HG02571 (cell line): ENCODE results near the gene ITPK1.
A peak's percentile ranks its signal among the peaks of the same experiment; 100 is the strongest.

ENCODE experiments used
- ATAC-seq: cut with Tn5 transposase; IDR thresholded peaks from one replicate; pipeline ENCODE4 v1.9.1; 2021; ENCODE audit warnings: mild to moderate bottlenecking, moderate library complexity; ENCODE audit not compliant: unreplicated experiment

The ITPK1 gene

GRCh38 chr14:92959189-92959531, 156.6 kb downstream of the ITPK1 start:
- no peak for ATAC-seq

- no peak for ATAC-seq
These were observed 157.1 kb downstream of the ITPK1 start for GRCh38 chr14:92958373-92959188.

- no peak for ATAC-seq
These were observed 158.8 kb downstream of the ITPK1 start for GRCh38 chr14:92956961-92957360.

- ATAC-seq: no peak
These were observed 160.3 kb downstream of the ITPK1 start for GRCh38 chr14:92955381-92955780.

GRCh38 chr14:92954933-92955332, 160.8 kb downstream of the ITPK1 start:
- no peak for ATAC-seq

- no peak for ATAC-seq
These were observed 162.2 kb downstream of the ITPK1 start for GRCh38 chr14:92953526-92953925.

- ATAC-seq: no peak
These were observed 163.0 kb downstream of the ITPK1 start for GRCh38 chr14:92952481-92953298.

GRCh38 chr14:92951912-92952471, 163.7 kb downstream of the ITPK1 start:
- peak; percentile 75 for ATAC-seq

- no peak for ATAC-seq
These were observed 164.5 kb downstream of the ITPK1 start for GRCh38 chr14:92951261-92951660.

- no peak for ATAC-seq
These were observed 165.0 kb downstream of the ITPK1 start for GRCh38 chr14:92950773-92951172.

- ATAC-seq: no peak
These were observed 165.6 kb downstream of the ITPK1 start for GRCh38 chr14:92950193-92950540.

GRCh38 chr14:92949496-92950192, 166.1 kb downstream of the ITPK1 start:
- ATAC-seq: no peak

- no peak for ATAC-seq
These were observed 167.1 kb downstream of the ITPK1 start for GRCh38 chr14:92948647-92949046.

GRCh38 chr14:92946847-92947545, 168.7 kb downstream of the ITPK1 start:
- ATAC-seq: no peak

GRCh38 chr14:92945959-92946846, 169.5 kb downstream of the ITPK1 start:
- no peak for ATAC-seq

GRCh38 chr14:92945544-92945943, 170.2 kb downstream of the ITPK1 start:
- ATAC-seq: no peak

GRCh38 chr14:92944976-92945375, 170.7 kb downstream of the ITPK1 start:
- ATAC-seq: no peak

- ATAC-seq: no peak
These were observed 171.7 kb downstream of the ITPK1 start for GRCh38 chr14:92943855-92944570.
